Epithelial cell of alveolus of lung (primary cell): ENCODE data around the gene GPR155. TPM values are rescaled to one million over a fixed set of nuclear protein-coding genes. Genes with fewer than 3 reads are reported as not detected.

ENCODE experiments used
- total RNA-seq: library from RNA; depleted of rRNA; stranded (reverse); fragments of >200 nt; gene quantifications from 2 replicates; pipeline ENCODE4 v1.2.1, GENCODE V29; 2015

GPR155 gene
- 1.6 and 2.2 TPM in 2 replicates for total RNA-seq

DNA sequence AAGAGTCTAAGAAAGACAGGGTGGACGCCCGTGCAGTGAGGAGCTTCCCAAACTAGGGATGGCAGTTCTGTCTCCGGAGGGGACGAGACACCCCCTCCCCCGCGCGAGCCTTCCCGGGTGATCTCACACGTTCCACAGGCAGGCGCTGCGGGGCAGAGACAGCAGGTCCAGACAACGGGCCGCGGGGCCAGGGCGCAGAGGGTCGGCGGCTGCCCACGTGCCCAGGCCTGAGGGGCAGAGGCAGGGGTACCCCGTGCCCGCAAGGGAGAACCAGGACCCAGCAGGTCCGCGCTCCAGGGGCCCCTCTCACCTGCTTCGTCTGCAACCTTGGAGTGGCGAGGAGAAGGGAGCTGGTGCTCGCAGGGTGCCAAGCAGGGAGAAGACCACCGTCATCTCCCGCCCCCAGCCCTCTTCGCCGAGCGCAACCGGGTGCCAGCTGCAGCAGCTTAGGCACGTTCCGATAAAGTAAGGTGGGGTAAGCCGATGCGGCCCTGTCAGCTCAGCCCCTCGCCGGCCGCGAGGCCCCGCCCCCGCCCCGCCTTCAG is at the start of gene GPR155:
GPR155 (minus strand) TSS at position 467 of the 545 bp plus-strand sequence. CDS start 5,073 bp downstream, outside the sequence.

DNA sequence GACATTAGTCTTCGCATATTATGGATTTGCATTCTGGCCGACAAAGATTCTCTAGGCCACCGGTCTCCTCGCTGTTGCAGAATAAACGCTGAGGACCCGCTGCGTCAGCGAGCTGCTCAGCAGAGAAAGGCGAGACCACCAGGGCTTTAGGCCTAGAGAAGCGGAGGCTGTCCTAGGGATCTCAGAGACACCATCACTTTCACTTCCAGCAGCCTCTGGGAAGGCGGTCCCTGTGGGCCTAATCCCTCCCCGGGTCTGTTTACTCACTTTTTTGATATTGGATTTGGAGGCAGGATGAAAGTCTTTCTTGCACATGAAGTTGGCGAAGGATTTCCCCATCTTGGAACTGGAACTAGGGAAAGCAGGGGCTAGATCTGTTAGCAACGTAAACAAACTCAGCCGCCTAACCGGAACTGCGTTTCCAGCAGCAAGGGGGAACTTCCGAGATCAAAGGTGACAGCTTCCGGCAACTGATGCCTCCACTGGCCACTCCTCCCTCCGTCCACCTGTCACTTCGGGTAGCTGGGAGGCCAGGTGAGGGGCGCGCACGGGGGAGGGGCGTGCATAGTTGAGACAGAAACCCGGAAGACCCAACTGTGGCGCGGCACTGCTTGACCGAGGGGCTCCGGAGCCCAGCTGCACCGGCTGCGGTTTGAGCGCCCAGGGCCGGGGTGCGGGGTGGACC is 91.4 kb downstream of the GPR155 start, which contains the start of gene SCRN3:
SCRN3 (plus strand) TSS at position 447 of the 685 bp plus-strand sequence. CDS start 2,554 bp downstream, outside the sequence.

Other genes with a start within 250 kb of the GPR155 start
- 83.7 and 101 TPM in 2 replicates for gene OLA1, start 238.5 kb downstream of the GPR155 start, total RNA-seq
- not detected in 2 replicates for gene SP9, start 152.1 kb downstream of the GPR155 start, total RNA-seq
- gene SCRN3, start 91.3 kb downstream of the GPR155 start, total RNA-seq: 11.2 and 26.0 TPM in 2 replicates
- 16.7 and 21.2 TPM in 2 replicates for gene WIPF1, start 110.8 kb upstream of the GPR155 start, total RNA-seq